H9 (cell line): Measurements from ENCODE around the gene OR52A5. TPM values are rescaled to one million over a fixed set of nuclear protein-coding genes. Genes with fewer than 3 reads are reported as not detected.

Experiments used
- DNase-seq: peaks from one replicate; pipeline ENCODE4 v3.0.0-alpha.2; 2017
- H2AFZ ChIP-seq: one replicate; pipeline ENCODE4 v1.6.1; 2013; ENCODE audit warnings: mild to moderate bottlenecking, low read length, control low read depth, moderate library complexity
- H2AK5ac ChIP-seq: 2 replicates; pipeline ENCODE4 v1.6.1; 2013; ENCODE audit warnings: low read length, control low read depth, mixed read lengths; ENCODE audit not compliant: insufficient read length
- H2BK120ac ChIP-seq: one replicate; pipeline ENCODE4 v1.6.1; 2013; ENCODE audit warnings: low read depth, mild to moderate bottlenecking, low read length, control low read depth, inconsistent platforms; ENCODE audit not compliant: poor library complexity, severe bottlenecking
- H2BK12ac ChIP-seq: 2 replicates; pipeline ENCODE4 v1.6.1; 2013; ENCODE audit warnings: low read length, control low read depth, mixed read lengths, low read depth; ENCODE audit not compliant: insufficient read length
- H2BK15ac ChIP-seq: 2 replicates; pipeline ENCODE4 v1.6.1; 2013; ENCODE audit warnings: low read depth, low read length, control low read depth
- H2BK20ac ChIP-seq: one replicate; pipeline ENCODE4 v1.6.1; 2013; ENCODE audit warnings: low read depth, mild to moderate bottlenecking, low read length, control low read depth, inconsistent platforms; ENCODE audit not compliant: poor library complexity, severe bottlenecking
- H2BK5ac ChIP-seq: 2 replicates; pipeline ENCODE4 v1.6.1; 2013; ENCODE audit warnings: low read length, control low read depth, mixed read lengths; ENCODE audit not compliant: insufficient read length
- H3K14ac ChIP-seq: 2 replicates; pipeline ENCODE4 v1.6.1; 2013; ENCODE audit warnings: low read length, control low read depth; ENCODE audit not compliant: insufficient read depth
- H3K18ac ChIP-seq: 2 replicates; pipeline ENCODE4 v1.6.1; 2013; ENCODE audit warnings: low read depth, mild to moderate bottlenecking, mixed read lengths, low read length, control low read depth; ENCODE audit not compliant: insufficient read length
- H3K23ac ChIP-seq: 2 replicates; pipeline ENCODE4 v1.6.1; 2013; ENCODE audit warnings: low read length, control low read depth, mixed read lengths, low read depth; ENCODE audit not compliant: insufficient read length
- H3K23me2 ChIP-seq: 2 replicates; pipeline ENCODE4 v1.6.1; 2013; ENCODE audit warnings: low read depth, mild to moderate bottlenecking, mixed read lengths, low read length, control low read depth; ENCODE audit not compliant: insufficient read length, poor library complexity, severe bottlenecking
- H3K27ac ChIP-seq: 2 replicates; pipeline ENCODE4 v1.5.1; 2013; ENCODE audit warnings: low read length, control low read depth, mixed read lengths, low read depth; ENCODE audit not compliant: insufficient read length
- H3K27me3 ChIP-seq: 2 replicates; pipeline ENCODE4 v1.6.1; 2013; ENCODE audit warnings: low read length, control low read depth, inconsistent platforms; ENCODE audit not compliant: insufficient read depth
- H3K4ac ChIP-seq: 2 replicates; pipeline ENCODE4 v1.6.1; 2013; ENCODE audit warnings: low read depth, mild to moderate bottlenecking, control low read depth, inconsistent platforms, low read length, moderate library complexity
- H3K4me1 ChIP-seq: 2 replicates; pipeline ENCODE4 v1.6.1; 2013; ENCODE audit warnings: low read length, control low read depth, inconsistent platforms; ENCODE audit not compliant: insufficient read depth
- H3K4me2 ChIP-seq: 2 replicates; pipeline ENCODE4 v1.6.1; 2013; ENCODE audit warnings: low read length, control low read depth, mixed read lengths; ENCODE audit not compliant: insufficient read length, insufficient read depth
- H3K56ac ChIP-seq: 2 replicates; pipeline ENCODE4 v1.6.1; 2013; ENCODE audit warnings: low read depth, mild to moderate bottlenecking, mixed read lengths, low read length, control low read depth; ENCODE audit not compliant: insufficient read length
- H3K79me1 ChIP-seq: 2 replicates; pipeline ENCODE4 v1.6.1; 2013; ENCODE audit warnings: low read depth, mild to moderate bottlenecking, moderate library complexity, low read length, control low read depth, inconsistent platforms; ENCODE audit not compliant: insufficient read depth, poor library complexity, severe bottlenecking
- H3K79me2 ChIP-seq: 2 replicates; pipeline ENCODE4 v1.6.1; 2013; ENCODE audit warnings: low read length, control low read depth, inconsistent platforms; ENCODE audit not compliant: insufficient read depth
- H3K9ac ChIP-seq: 2 replicates; pipeline ENCODE4 v1.6.1; 2013; ENCODE audit warnings: low read length, control low read depth, mixed read lengths; ENCODE audit not compliant: insufficient read length; ENCODE audit errors: extremely low read depth
- H3K9me3 ChIP-seq: one replicate; pipeline ENCODE4 v1.6.1; 2013; ENCODE audit warnings: low read depth, low read length, inconsistent platforms; ENCODE audit not compliant: control insufficient read depth
- H3T11ph ChIP-seq: one replicate; pipeline ENCODE4 v1.6.1; 2013; ENCODE audit warnings: mild to moderate bottlenecking, low read length, control low read depth, inconsistent platforms
- H4K20me1 ChIP-seq: one replicate; pipeline ENCODE4 v1.6.1; 2013; ENCODE audit not compliant: control insufficient read depth, insufficient read length, insufficient read depth
- H4K5ac ChIP-seq: 2 replicates; pipeline ENCODE4 v1.6.1; 2013; ENCODE audit warnings: low read depth, mild to moderate bottlenecking, mixed read lengths, low read length, control low read depth; ENCODE audit not compliant: insufficient read length
- H4K8ac ChIP-seq: replicated peaks from 2 replicates; pipeline ENCODE4 v1.6.1; 2013; ENCODE audit warnings: low read length, control low read depth, mixed read lengths, low read depth; ENCODE audit not compliant: insufficient read length
- H4K91ac ChIP-seq: 2 replicates; pipeline ENCODE4 v1.6.1; 2013; ENCODE audit warnings: low read depth, mild to moderate bottlenecking, moderate library complexity, mixed read lengths, low read length, control low read depth; ENCODE audit not compliant: insufficient read length
- H3K27ac Mint-ChIP-seq, 3 experiments: 2 replicates in 2 of 3; 3 replicates in 1 of 3; pipeline ENCODE4 v1.8.0; 2020 to 2021; ENCODE audit warnings: mixed read lengths in 3 of 3, mild to moderate bottlenecking in 1 of 3, moderate library complexity in 1 of 3
- H3K27me3 Mint-ChIP-seq: 2 replicates; pipeline ENCODE4 v1.8.0; 2021; ENCODE audit warnings: low read depth, mild to moderate bottlenecking, moderate library complexity, mixed read lengths
- H3K36me3 Mint-ChIP-seq, 3 experiments: 2 replicates in 2 of 3; 3 replicates in 1 of 3; pipeline ENCODE4 v1.8.0; 2020 to 2021; ENCODE audit warnings: low read depth in 3 of 3, mixed read lengths in 3 of 3; ENCODE audit not compliant: insufficient read depth in 1 of 3
- H3K4me1 Mint-ChIP-seq, 2 experiments: 2 replicates each; pipeline ENCODE4 v1.8.0; 2020; ENCODE audit warnings: mixed read lengths in 2 of 2
- H3K4me3 Mint-ChIP-seq, 2 experiments: 2 replicates in 1 of 2; 3 replicates in 1 of 2; pipeline ENCODE4 v1.8.0; 2020 to 2021; ENCODE audit warnings: mild to moderate bottlenecking in 2 of 2, mixed read lengths in 2 of 2, moderate library complexity in 1 of 2
- H3K9me3 Mint-ChIP-seq, 2 experiments: 2 replicates in 1 of 2; 3 replicates in 1 of 2; pipeline ENCODE4 v1.8.0; 2020; ENCODE audit warnings: mild to moderate bottlenecking in 2 of 2, mixed read lengths in 2 of 2, moderate library complexity in 1 of 2
- total RNA-seq: library from RNA; stranded (reverse); gene quantifications from 2 replicates; pipeline ENCODE4 v1.2.1, GENCODE V29; 2021
- TF ChIP-seq, protein P1 (sequence below): fragments of 200-600 bp; sonication (generic); conservative IDR thresholded peaks from 3 replicates; pipeline ENCODE4 v1.8.0; 2021; ENCODE audit warnings: antibody characterized with exemption, mild to moderate bottlenecking

Gene OR52A5
- total RNA-seq, 1 experiment from 2014 or later = not detected

DNA sequence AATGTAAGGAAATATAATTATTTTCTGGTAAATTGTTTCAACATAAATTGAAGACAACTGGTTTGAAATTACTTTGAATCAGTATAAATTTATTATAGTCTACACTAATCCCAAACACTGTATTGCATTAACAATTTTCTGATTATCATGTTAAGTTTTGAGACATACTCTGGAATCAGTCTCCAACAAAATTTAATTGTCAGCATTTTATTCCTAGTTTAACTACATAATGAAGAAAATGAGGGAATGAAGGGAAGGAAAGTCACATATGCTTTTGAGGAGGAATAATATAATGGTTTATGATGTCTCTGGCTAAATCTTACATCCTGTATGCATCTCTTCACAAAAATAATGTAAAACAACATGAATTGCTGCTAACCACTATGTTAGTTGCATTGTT, 54.6 kb downstream of the OR52A5 start:
- Histone ChIP-seq H4K91ac (no peak overlapping the region), H4K8ac (no peak overlapping the region), H3K9ac (no peak overlapping the region), H3K14ac (no peak overlapping the region), H4K20me1 (no peaks in the 10 kb centered on the region), H3K4me2 (no peak overlapping the region), H3K23ac (no peak overlapping the region), H2BK20ac (no peak overlapping the region), H3K27me3 (no peaks in the 10 kb centered on the region), H3K4ac (no peak overlapping the region), H3K79me1 (no peaks in the 10 kb centered on the region), H3K4me1 (no peaks in the 10 kb centered on the region), H3K79me2 (no peaks in the 10 kb centered on the region), H3T11ph (no peak overlapping the region), H3K9me3 (no peaks in the 10 kb centered on the region), H3K18ac (no peak overlapping the region), H3K27ac (no peak overlapping the region), H3K23me2 (no peaks in the 10 kb centered on the region), H2BK15ac (no peak overlapping the region), H2BK5ac (no peak overlapping the region), H2BK12ac (no peak overlapping the region), H3K56ac (no peak overlapping the region), H2AFZ (no peak overlapping the region), H2AK5ac (no peak overlapping the region), H2BK120ac (no peak overlapping the region), H4K5ac (no peak overlapping the region)
- peaks cover 2 to 7% of the 10 kb centered on the region in 2 experiments; a peak in 3 of 4 replicates for H3K4me1 Mint-ChIP-seq
- no peak overlapping the region for H3K27ac Mint-ChIP-seq
- H3K4me3 Mint-ChIP-seq = no peak overlapping the region
- no peaks in the 10 kb centered on the region; the same call in 1 of the 2 replicates for H3K27me3 Mint-ChIP-seq
- no peaks in the 10 kb centered on the region for H3K36me3 Mint-ChIP-seq
- no peak for DNase-seq
- no peaks in the 10 kb centered on the region for H3K9me3 Mint-ChIP-seq
- TF ChIP-seq, protein P1, sequence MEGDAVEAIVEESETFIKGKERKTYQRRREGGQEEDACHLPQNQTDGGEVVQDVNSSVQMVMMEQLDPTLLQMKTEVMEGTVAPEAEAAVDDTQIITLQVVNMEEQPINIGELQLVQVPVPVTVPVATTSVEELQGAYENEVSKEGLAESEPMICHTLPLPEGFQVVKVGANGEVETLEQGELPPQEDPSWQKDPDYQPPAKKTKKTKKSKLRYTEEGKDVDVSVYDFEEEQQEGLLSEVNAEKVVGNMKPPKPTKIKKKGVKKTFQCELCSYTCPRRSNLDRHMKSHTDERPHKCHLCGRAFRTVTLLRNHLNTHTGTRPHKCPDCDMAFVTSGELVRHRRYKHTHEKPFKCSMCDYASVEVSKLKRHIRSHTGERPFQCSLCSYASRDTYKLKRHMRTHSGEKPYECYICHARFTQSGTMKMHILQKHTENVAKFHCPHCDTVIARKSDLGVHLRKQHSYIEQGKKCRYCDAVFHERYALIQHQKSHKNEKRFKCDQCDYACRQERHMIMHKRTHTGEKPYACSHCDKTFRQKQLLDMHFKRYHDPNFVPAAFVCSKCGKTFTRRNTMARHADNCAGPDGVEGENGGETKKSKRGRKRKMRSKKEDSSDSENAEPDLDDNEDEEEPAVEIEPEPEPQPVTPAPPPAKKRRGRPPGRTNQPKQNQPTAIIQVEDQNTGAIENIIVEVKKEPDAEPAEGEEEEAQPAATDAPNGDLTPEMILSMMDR = no peak
